Measurements from ENCODE around the gene TRPM2. TPM values are rescaled to one million over a fixed set of nuclear protein-coding genes. Genes with fewer than 3 reads are reported as not detected.
"Not testable (repeated sequence)": the region's sequence is repeated elsewhere in the genome, so short reads cannot be mapped to it uniquely, and the experiment has no call there.

Gene TRPM2
- total and polyA plus RNA-seq, 2 experiments from 2014 or later: not detected

DNA sequence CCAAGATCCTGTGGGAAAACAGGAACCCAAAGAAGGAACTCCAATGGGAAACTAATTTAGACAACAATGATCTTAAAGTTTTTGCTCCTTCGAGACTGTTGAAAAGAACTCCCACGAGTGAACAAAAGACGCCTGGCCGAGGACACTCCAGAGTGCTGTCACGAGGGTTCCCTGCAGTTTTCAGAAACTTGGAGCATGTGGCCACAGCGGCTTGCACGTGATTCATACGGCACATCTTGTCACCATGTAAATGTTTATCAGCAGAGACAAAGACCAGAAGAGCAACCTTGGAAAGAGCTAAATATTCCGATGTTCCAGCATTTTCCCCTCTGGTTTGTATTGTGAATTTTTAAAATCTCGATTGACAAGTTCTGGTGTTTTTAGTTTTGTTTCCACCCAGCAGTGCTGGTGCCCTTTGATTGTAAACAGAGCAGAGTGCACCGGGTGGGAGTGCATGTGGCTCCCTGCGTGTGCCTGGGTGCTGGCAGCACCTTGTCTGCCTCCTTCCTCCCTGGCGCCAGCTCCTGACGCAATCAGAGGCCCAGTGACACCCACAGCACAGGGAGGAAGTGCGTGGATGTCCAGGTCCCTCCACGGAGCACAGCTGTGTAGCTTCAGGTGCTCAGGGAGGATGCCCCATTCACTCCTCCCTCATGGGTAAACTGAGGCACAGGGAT is 124.8 kb downstream of the TRPM2 start:
- Histone ChIP-seq H3K27me3 (no peaks in the 10 kb centered on the region), H3K36me3 (no peaks in the 10 kb centered on the region), H3K4me1 (ENCODE audit: low read depth) (peaks cover 17% of the 10 kb centered on the region), H3K27ac (no peak overlapping the region), H3K4me3 (no peak overlapping the region), H3K9me3 (ENCODE audit: low read depth) (no peaks in the 10 kb centered on the region)
- TF ChIP-seq, protein P1, sequence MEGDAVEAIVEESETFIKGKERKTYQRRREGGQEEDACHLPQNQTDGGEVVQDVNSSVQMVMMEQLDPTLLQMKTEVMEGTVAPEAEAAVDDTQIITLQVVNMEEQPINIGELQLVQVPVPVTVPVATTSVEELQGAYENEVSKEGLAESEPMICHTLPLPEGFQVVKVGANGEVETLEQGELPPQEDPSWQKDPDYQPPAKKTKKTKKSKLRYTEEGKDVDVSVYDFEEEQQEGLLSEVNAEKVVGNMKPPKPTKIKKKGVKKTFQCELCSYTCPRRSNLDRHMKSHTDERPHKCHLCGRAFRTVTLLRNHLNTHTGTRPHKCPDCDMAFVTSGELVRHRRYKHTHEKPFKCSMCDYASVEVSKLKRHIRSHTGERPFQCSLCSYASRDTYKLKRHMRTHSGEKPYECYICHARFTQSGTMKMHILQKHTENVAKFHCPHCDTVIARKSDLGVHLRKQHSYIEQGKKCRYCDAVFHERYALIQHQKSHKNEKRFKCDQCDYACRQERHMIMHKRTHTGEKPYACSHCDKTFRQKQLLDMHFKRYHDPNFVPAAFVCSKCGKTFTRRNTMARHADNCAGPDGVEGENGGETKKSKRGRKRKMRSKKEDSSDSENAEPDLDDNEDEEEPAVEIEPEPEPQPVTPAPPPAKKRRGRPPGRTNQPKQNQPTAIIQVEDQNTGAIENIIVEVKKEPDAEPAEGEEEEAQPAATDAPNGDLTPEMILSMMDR (IDR thresholded peaks at IDR 0.05; ENCODE audit: low read depth, low read length): no peak
- no peak for DNase-seq (ENCODE audit: low read depth in 1 of 2, low spot score in 1 of 2)

DNA sequence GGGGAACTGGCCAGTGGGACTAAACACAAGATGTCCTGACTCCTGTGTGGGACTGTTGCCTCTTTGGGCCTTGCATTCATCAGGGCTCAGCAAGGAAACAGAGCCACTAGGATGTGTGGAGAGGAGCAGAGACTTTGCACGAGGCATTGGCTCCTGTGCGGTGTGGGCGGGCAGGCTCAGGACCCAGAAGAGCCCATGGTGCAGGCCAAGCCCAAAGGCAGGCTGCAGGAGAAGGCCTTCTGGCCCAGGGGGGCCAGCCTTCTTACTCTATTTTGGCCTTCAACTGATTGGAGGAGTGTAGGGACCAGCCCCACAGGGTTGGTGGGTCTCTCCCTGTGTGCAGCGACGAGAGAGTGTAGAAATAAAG is 125.4 kb downstream of the TRPM2 start:
- Histone ChIP-seq H3K4me3 (no peak overlapping the region), H3K9me3 (ENCODE audit: low read depth) (no peaks in the 10 kb centered on the region), H3K36me3 (no peaks in the 10 kb centered on the region), H3K27me3 (no peaks in the 10 kb centered on the region), H3K4me1 (ENCODE audit: low read depth) (peaks cover 20% of the 10 kb centered on the region), H3K27ac (no peak overlapping the region)
- no peak for DNase-seq (ENCODE audit: low read depth in 1 of 2, low spot score in 1 of 2)
- TF ChIP-seq, protein P1 (IDR thresholded peaks at IDR 0.05; ENCODE audit: low read depth, low read length): no peak

DNA sequence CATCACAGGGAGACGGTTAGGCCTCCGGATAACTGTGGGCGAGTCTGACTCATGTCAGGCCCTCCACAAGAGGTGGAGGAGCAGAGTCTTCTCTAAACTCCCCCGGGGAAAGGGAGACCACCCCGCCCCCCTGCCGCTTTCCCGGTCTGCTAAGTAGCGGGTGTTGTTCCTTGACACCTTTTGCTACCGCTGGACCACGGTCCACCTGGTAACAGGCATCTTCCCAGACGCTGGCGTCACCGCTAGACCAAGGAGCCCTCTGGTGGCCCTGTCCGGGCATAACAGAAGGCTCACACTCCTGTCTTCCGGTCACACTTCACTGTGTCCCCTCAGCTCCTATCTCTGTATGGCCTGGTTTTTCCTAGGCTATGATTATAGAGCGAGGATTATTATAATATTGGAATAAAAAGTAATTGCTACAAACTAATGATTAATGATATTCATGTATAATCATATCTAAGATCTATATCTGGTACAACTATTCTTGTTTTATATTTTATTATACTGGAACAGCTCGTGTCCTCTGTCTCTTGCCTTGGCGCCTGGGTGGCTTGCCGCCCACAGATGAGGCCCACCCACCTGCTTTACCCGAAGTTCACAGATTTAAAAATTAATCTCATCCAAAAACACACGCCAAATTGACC is 126.3 kb downstream of the TRPM2 start:
- DNase-seq (ENCODE audit: low read depth in 1 of 2, low spot score in 1 of 2); H3K27me3 ChIP-seq; H3K4me3 ChIP-seq; H3K36me3 ChIP-seq; H3K9me3 ChIP-seq (ENCODE audit: low read depth): not testable (repeated sequence)
- Histone ChIP-seq H3K4me1 (ENCODE audit: low read depth) (peaks cover 20% of the 10 kb centered on the region), H3K27ac (peak overlapping the region; percentile 22)
- TF ChIP-seq, protein P1 (IDR thresholded peaks at IDR 0.05; ENCODE audit: low read depth, low read length): peak; percentile 59

DNA sequence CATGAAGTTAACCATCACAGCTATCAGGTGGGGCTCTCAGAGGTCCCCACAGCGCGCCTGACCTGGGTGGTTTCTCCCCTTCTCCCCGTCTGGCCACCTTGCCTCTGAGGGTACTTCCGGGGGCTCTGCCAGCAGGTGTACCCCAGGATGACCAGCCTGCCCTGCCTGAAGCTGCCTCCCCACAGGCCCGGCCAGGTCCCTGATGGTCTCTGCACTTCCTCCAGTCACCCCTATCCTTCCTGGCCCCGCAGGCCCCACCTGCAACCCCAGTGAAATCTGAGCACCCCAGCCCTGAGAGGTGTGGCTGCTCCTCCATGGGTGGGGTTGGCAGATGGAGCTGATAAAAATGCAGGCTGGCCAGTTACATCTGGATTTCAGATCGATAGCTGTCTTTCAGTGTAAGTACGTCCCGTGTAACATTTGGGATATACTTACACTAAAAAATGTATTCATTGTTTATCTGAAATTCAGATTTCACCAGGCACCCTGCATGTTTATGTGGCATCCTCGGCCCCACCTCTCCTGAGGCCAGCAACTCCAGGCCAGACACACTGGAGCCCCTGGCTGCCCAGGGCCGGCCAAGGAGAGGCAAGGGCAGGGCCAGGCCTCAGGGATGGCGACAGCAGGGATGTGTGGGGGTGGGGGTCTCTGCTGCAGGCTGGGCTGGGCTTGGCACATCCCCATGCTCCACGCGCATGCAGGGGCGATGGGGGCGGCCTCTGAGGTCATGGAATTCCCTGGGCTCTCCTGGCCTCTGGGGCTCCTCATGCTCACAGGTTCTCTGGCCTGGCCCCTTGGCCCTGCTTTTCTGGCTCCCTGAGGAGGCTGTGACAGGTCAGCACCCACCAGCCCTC is 127.0 kb downstream of the TRPM2 start:
- DNase-seq (ENCODE audit: low read depth in 1 of 2, low spot score in 1 of 2): peak in 1 of 2 donors; percentile 32
- TF ChIP-seq, protein P1 (IDR thresholded peaks at IDR 0.05; ENCODE audit: low read depth, low read length): no peak
- H3K9me3 ChIP-seq (ENCODE audit: low read depth): no peaks in the 10 kb centered on the region
- no peak overlapping the region for H3K4me3 ChIP-seq
- H3K36me3 ChIP-seq: no peaks in the 10 kb centered on the region
- no peaks in the 10 kb centered on the region for H3K27me3 ChIP-seq
- peak overlapping the region; percentile 22 for H3K27ac ChIP-seq
- H3K4me1 ChIP-seq (ENCODE audit: low read depth): peaks cover 20% of the 10 kb centered on the region

DNA sequence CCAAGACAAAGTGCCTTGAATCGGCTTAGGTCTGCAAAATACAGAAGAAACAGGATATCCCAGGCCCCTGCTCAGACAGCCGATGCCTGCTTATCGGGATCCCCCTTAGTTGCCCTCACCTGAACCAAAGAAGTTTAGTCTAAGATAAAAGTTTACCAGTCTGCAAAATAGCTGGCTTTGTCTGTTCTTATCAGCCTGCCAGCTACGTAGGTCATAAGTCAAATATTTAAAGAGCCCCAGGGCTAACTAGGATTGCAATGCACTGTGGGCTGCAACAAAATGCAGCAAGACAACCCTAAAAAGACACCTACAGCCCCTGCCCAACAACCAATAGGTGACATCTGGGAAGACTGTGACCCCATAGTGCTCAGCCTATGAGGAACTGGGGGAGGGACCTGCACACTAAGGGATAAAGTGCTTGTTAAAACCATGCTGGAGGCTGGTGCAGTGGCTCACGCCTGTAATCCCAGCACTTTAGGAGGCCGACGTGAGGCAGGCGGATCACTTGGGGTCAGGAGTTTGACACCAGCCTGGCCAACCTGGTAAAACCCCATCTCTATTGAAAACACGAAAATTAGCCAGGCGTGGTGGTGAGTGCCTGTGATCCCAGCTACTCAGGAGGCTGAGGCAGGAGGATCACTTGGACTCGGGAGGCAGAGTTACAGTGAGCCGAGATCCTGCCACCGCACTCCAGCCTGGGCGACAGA is 129.3 kb downstream of the TRPM2 start:
- no peak for DNase-seq (ENCODE audit: low read depth in 1 of 2, low spot score in 1 of 2)
- H3K4me3 ChIP-seq: no peak overlapping the region

More for the DNA sequence above, 129.3 kb downstream of the TRPM2 start:
- H3K4me1 ChIP-seq (ENCODE audit: low read depth): peaks cover 20% of the 10 kb centered on the region
- no peaks in the 10 kb centered on the region for H3K9me3 ChIP-seq (ENCODE audit: low read depth)
- TF ChIP-seq, protein P1 (IDR thresholded peaks at IDR 0.05; ENCODE audit: low read depth, low read length): no peak
- H3K36me3 ChIP-seq: no peaks in the 10 kb centered on the region
- no peaks in the 10 kb centered on the region for H3K27me3 ChIP-seq
- H3K27ac ChIP-seq: no peak overlapping the region
